HEK293 (cell line): ENCODE data around the gene C11orf98.

Source experiments
- CTCF ChIA-PET: fragments of 350-600 bp; formaldehyde crosslinking; extraction: SDS; loops from one replicate; lab custom pipeline; 2021; ENCODE audit warnings: antibody characterized with exemption; lab: Yijun Ruan, JAX
- POLR2A ChIA-PET: fragments of 300-600 bp; formaldehyde crosslinking; extraction: SDS; loops from one replicate; lab custom pipeline; 2020; ENCODE audit warnings: antibody characterized with exemption, inconsistent platforms; lab: Yijun Ruan, JAX
- H3K27ac ChIP-seq: fragments of 200-500 bp; sonication (Bioruptor generic); 2 replicates; pipeline ENCODE4 v1.5.1; 2014; ENCODE audit warnings: low read depth, low read length, control low read depth, inconsistent platforms; ENCODE audit errors: extremely low read depth
- H3K36me3 ChIP-seq, 2 experiments: fragments of 200-500 bp in 1 of 2; sonication (Bioruptor generic) in 1 of 2; 1 replicate in 1 of 2; 2 replicates in 1 of 2; pipeline ENCODE4 v1.5.1; 2014 to 2017; ENCODE audit warnings: inconsistent platforms in 2 of 2, low read length in 2 of 2; ENCODE audit not compliant: control insufficient read depth in 2 of 2, insufficient read depth in 1 of 2
- H3K4me1 ChIP-seq: fragments of 200-500 bp; sonication (Bioruptor generic); 2 replicates; pipeline ENCODE4 v1.5.1; 2014; ENCODE audit warnings: mild to moderate bottlenecking, low read length, inconsistent platforms; ENCODE audit not compliant: control insufficient read depth, insufficient read depth
- H3K4me3 ChIP-seq: 2 replicates; pipeline ENCODE4 v1.5.1; 2011; ENCODE audit warnings: low read depth, mild to moderate bottlenecking, control low read depth, low read length, moderate library complexity
- H3K9me3 ChIP-seq: fragments of 200-500 bp; sonication (Bioruptor generic); 2 replicates; pipeline ENCODE4 v1.5.1; 2014; ENCODE audit warnings: low read depth, low read length, inconsistent platforms; ENCODE audit not compliant: control insufficient read depth, insufficient read depth
- KLF17 ChIP-seq: fragments of 450-650 bp; formaldehyde crosslinking; IDR thresholded peaks from 2 replicates; pipeline ENCODE4 v1.5.1; 2016; ENCODE audit warnings: missing biosample characterization, missing genetic modification characterization
- KLF7 ChIP-seq: fragments of 450-650 bp; formaldehyde crosslinking; IDR thresholded peaks from 2 replicates; pipeline ENCODE4 v1.5.1; 2016; ENCODE audit warnings: missing biosample characterization, missing genetic modification characterization, borderline replicate concordance
- PRDM10 ChIP-seq: fragments of 450-650 bp; formaldehyde crosslinking; IDR thresholded peaks from 2 replicates; pipeline ENCODE4 v1.5.1; 2016; ENCODE audit warnings: missing biosample characterization, missing genetic modification characterization
- RBAK ChIP-seq: fragments of 450-650 bp; formaldehyde crosslinking; IDR thresholded peaks from 2 replicates; pipeline ENCODE4 v1.5.1; 2016; ENCODE audit warnings: missing biosample characterization, missing genetic modification characterization
- YY2 ChIP-seq: fragments of 450-650 bp; formaldehyde crosslinking; IDR thresholded peaks from 2 replicates; pipeline ENCODE4 v1.5.1; 2016; ENCODE audit warnings: missing biosample characterization, missing genetic modification characterization
- ZBTB17 ChIP-seq: fragments of 450-650 bp; formaldehyde crosslinking; IDR thresholded peaks from 2 replicates; pipeline ENCODE4 v1.5.1; 2016; ENCODE audit warnings: missing biosample characterization, missing genetic modification characterization
- ZBTB20 ChIP-seq: fragments of 450-650 bp; formaldehyde crosslinking; IDR thresholded peaks from 2 replicates; pipeline ENCODE4 v1.5.1; 2016; ENCODE audit warnings: missing biosample characterization, missing genetic modification characterization
- ZNF157 ChIP-seq: fragments of 450-650 bp; formaldehyde crosslinking; IDR thresholded peaks from 2 replicates; pipeline ENCODE4 v1.5.1; 2016; ENCODE audit warnings: missing biosample characterization, missing genetic modification characterization
- ZNF23 ChIP-seq: fragments of 450-650 bp; formaldehyde crosslinking; IDR thresholded peaks from 2 replicates; pipeline ENCODE4 v1.5.1; 2016; ENCODE audit warnings: missing biosample characterization, missing genetic modification characterization, borderline replicate concordance
- ZNF404 ChIP-seq: fragments of 450-650 bp; formaldehyde crosslinking; IDR thresholded peaks from 2 replicates; pipeline ENCODE4 v1.5.1; 2017; ENCODE audit warnings: missing biosample characterization, missing genetic modification characterization
- ZNF692 ChIP-seq: fragments of 450-650 bp; formaldehyde crosslinking; IDR thresholded peaks from 2 replicates; pipeline ENCODE4 v1.5.1; 2016; ENCODE audit warnings: missing biosample characterization, missing genetic modification characterization
- ZNF791 ChIP-seq: fragments of 450-650 bp; formaldehyde crosslinking; IDR thresholded peaks from 2 replicates; pipeline ENCODE4 v1.5.1; 2016; ENCODE audit warnings: missing biosample characterization, missing genetic modification characterization
- ZNF837 ChIP-seq: fragments of 450-650 bp; formaldehyde crosslinking; IDR thresholded peaks from 2 replicates; pipeline ENCODE4 v1.5.1; 2016; ENCODE audit warnings: missing biosample characterization, missing genetic modification characterization

The C11orf98 gene

GRCh38 chr11:62678770-62679696 is 14.0 kb upstream of the C11orf98 start, which contains the start of gene UBXN1 (continued):
- 0 out of 2 replicates have a peak, but pooled peaks have one; percentile 33 for TF ChIP-seq KLF17

- TF ChIP-seq ZNF23 (tag by site-specific recombination) (no peak), KLF7 (tag by site-specific recombination) (no peak), ZBTB17 (no peak), ZNF837 (tag by site-specific recombination) (no peak), ZNF791 (tag by site-specific recombination) (no peak)
- Histone ChIP-seq H3K27ac (peak overlapping the region; percentile 62), H3K4me3 (peak overlapping the region; percentile 90), H3K9me3 (no peaks in the 10 kb centered on the region), H3K36me3 (peaks cover 3 to 39% of the 10 kb centered on the region in 2 experiments; a peak in 2 of 3 replicates), H3K4me1 (peaks cover 8% of the 10 kb centered on the region)
- ChIA-PET POLR2A (interaction anchor here (0.5 to 3.5 kb wide), 7 partner anchors 13 to 178 kb away, joined by 3 to 24 read pairs (median 4); partner anchors contain the start of genes BSCL2, C11orf98, CSKMT and INTS5), CTCF (interaction anchor here (0.7 kb wide), 1 partner anchor 364 kb away, joined by 3 read pairs; no protein-coding TSS in a partner anchor)
Observed at GRCh38 chr11:62678433-62678769, 13.4 kb upstream of the C11orf98 start.

- H3K36me3 ChIP-seq = peaks cover 3 to 44% of the 10 kb centered on the region in 2 experiments; a peak in 2 of 3 replicates
- peaks cover 8% of the 10 kb centered on the region for H3K4me1 ChIP-seq
- no peak overlapping the region for H3K27ac ChIP-seq
- ChIA-PET CTCF (interaction anchor here (0.6 to 3.0 kb wide), 3 partner anchors 12 to 17 kb away, joined by 3 to 10 read pairs (median 9); partner anchors contain the start of genes C11orf98 and CSKMT), POLR2A (interaction anchor here (1.0 to 7.2 kb wide), 6 partner anchors 11 to 76 kb away, joined by 3 to 67 read pairs (median 6); partner anchors contain the start of genes B3GAT3, C11orf98, CSKMT and GANAB)
- peak overlapping the region; percentile 90 for H3K4me3 ChIP-seq
- no peak for TF ChIP-seq ZNF404 (tag by site-specific recombination)
- TF ChIP-seq ZBTB17 = peak; percentile 96
- TF ChIP-seq RBAK (tag by site-specific recombination) = no peak
- H3K9me3 ChIP-seq = no peaks in the 10 kb centered on the region
Observed at GRCh38 chr11:62677714-62678113, 12.7 kb upstream of the C11orf98 start.

- H3K4me1 ChIP-seq = peaks cover 8% of the 10 kb centered on the region
- ChIA-PET POLR2A (interaction anchor here (0.8 to 7.2 kb wide), 8 partner anchors 10 to 110 kb away, joined by 3 to 67 read pairs (median 6); partner anchors contain the start of genes B3GAT3, C11orf98, CSKMT and GANAB), CTCF (interaction anchor here (0.5 to 3.0 kb wide), 7 partner anchors 12 to 215 kb away, joined by 3 to 10 read pairs (median 4); partner anchors contain the start of genes C11orf98 and CSKMT)
- H3K36me3 ChIP-seq = peaks cover 3 to 44% of the 10 kb centered on the region in 2 experiments; a peak in 2 of 3 replicates
- no peak overlapping the region for H3K4me3 ChIP-seq
- no peaks in the 10 kb centered on the region for H3K9me3 ChIP-seq
- H3K27ac ChIP-seq = no peak overlapping the region
- no peak for TF ChIP-seq ZNF157 (tag by site-specific recombination)
- no peak for TF ChIP-seq YY2 (tag by site-specific recombination)
- TF ChIP-seq ZBTB20 = 0 out of 2 replicates have a peak, but pooled peaks have one; percentile 34
- 0 out of 2 replicates have a peak, but pooled peaks have one; percentile 14 for TF ChIP-seq PRDM10
- TF ChIP-seq ZNF692 (tag by site-specific recombination) = no peak
Observed at GRCh38 chr11:62677156-62677555, 12.1 kb upstream of the C11orf98 start.
